GM12891 (cell line): ENCODE results near the gene AGPAT3.

ENCODE experiments used
- PAX5 ChIP-seq: IDR thresholded peaks from 2 replicates; pipeline ENCODE4 v1.6.1; 2011; ENCODE audit warnings: low read length, moderate library complexity, mild to moderate bottlenecking; ENCODE audit not compliant: insufficient read depth, severe bottlenecking
- POLR2A ChIP-seq: IDR thresholded peaks from 2 replicates; pipeline ENCODE4 v1.6.1; 2011; ENCODE audit warnings: low read depth, low read length, control low read depth
- POLR2AphosphoS5 ChIP-seq: IDR thresholded peaks from 2 replicates; pipeline ENCODE4 v1.6.1; 2011; ENCODE audit warnings: low read depth, low read length, control low read depth
- SPI1 ChIP-seq: IDR thresholded peaks from 2 replicates; pipeline ENCODE4 v1.6.1; 2011; ENCODE audit warnings: low read depth, low read length, control low read depth
- TAF1 ChIP-seq: IDR thresholded peaks from 2 replicates; pipeline ENCODE4 v1.6.1; 2011; ENCODE audit warnings: low read depth, low read length, control low read depth

- TF ChIP-seq POLR2A, result no peak
- no peak for TF ChIP-seq SPI1
- TF ChIP-seq PAX5, result no peak
- TF ChIP-seq POLR2AphosphoS5, result no peak
- no peak for TF ChIP-seq TAF1
Measured at GRCh38 chr21:43881935-43882334, 16.9 kb downstream of the AGPAT3 start.
